MM.1S (cell line): ENCODE results near the gene THSD7B.

Experiments
- DNase-seq: peaks from one replicate; pipeline ENCODE4 v3.0.0-alpha.2; 2015
- H2AFZ ChIP-seq: fragments of 300-600 bp; sonication (generic); 2 replicates; pipeline ENCODE4 v1.6.0; 2016; ENCODE audit warnings: antibody characterized with exemption, low read length
- H3F3A ChIP-seq: fragments of 300-600 bp; sonication (generic); 2 replicates; pipeline ENCODE4 v1.6.1; 2016; ENCODE audit warnings: mild to moderate bottlenecking, antibody characterized with exemption, low read length, moderate library complexity, mixed read lengths; ENCODE audit not compliant: insufficient read depth
- H3K27ac ChIP-seq: fragments of 300-600 bp; sonication (generic); 2 replicates; pipeline ENCODE4 v1.5.1; 2016; ENCODE audit warnings: mild to moderate bottlenecking, low read length
- H3K27me3 ChIP-seq: fragments of 300-600 bp; sonication (generic); replicated peaks from 2 replicates; pipeline ENCODE4 v1.6.0; 2016; ENCODE audit warnings: low read length; ENCODE audit not compliant: insufficient read depth
- H3K36me3 ChIP-seq: fragments of 300-600 bp; sonication (generic); replicated peaks from 2 replicates; pipeline ENCODE4 v1.6.1; 2016; ENCODE audit warnings: mild to moderate bottlenecking, low read length, mixed read lengths; ENCODE audit not compliant: insufficient read depth
- H3K4me1 ChIP-seq: fragments of 300-600 bp; sonication (generic); 2 replicates; pipeline ENCODE4 v1.6.1; 2016; ENCODE audit warnings: low read length, mixed read lengths
- H3K4me2 ChIP-seq: fragments of 300-600 bp; sonication (generic); 2 replicates; pipeline ENCODE4 v1.6.0; 2016; ENCODE audit warnings: low read depth, low read length
- H3K4me3 ChIP-seq: fragments of 300-600 bp; sonication (generic); 2 replicates; pipeline ENCODE4 v1.5.1; 2016; ENCODE audit warnings: low read length, mixed read lengths
- H3K79me2 ChIP-seq: fragments of 300-600 bp; sonication (generic); 2 replicates; pipeline ENCODE4 v1.6.1; 2016; ENCODE audit warnings: mixed run types, low read length, mixed read lengths
- H3K9ac ChIP-seq: fragments of 300-600 bp; sonication (generic); 2 replicates; pipeline ENCODE4 v1.6.1; 2016; ENCODE audit warnings: low read length, mixed read lengths
- H3K9me2 ChIP-seq: fragments of 300-600 bp; sonication (generic); replicated peaks from 2 replicates; pipeline ENCODE4 v1.6.1; 2016; ENCODE audit warnings: mild to moderate bottlenecking, low read length, mixed read lengths; ENCODE audit not compliant: insufficient read depth
- H3K9me3 ChIP-seq: fragments of 300-600 bp; sonication (generic); replicated peaks from 2 replicates; pipeline ENCODE4 v1.6.1; 2016; ENCODE audit warnings: mild to moderate bottlenecking, low read length, mixed read lengths; ENCODE audit not compliant: insufficient read depth
- H4K20me1 ChIP-seq: fragments of 300-600 bp; sonication (generic); 2 replicates; pipeline ENCODE4 v1.6.1; 2016; ENCODE audit warnings: mild to moderate bottlenecking, low read length, moderate library complexity, mixed read lengths; ENCODE audit not compliant: insufficient read depth
- CTCF ChIP-seq: fragments of 300-600 bp; sonication (generic); IDR thresholded peaks from 2 replicates; pipeline ENCODE4 v1.5.1; 2016; ENCODE audit warnings: antibody characterized with exemption, low read length, mixed read lengths
- EZH2 ChIP-seq: fragments of 300-600 bp; sonication (generic); optimal IDR thresholded peaks from 2 replicates; pipeline ENCODE3; 2017; ENCODE audit warnings: low read depth, mild to moderate bottlenecking, antibody characterized with exemption, low read length, mixed read lengths
- EZH2phosphoT487 ChIP-seq: fragments of 300-600 bp; sonication (generic); IDR thresholded peaks from 2 replicates; pipeline ENCODE4 v1.6.1; 2018; ENCODE audit warnings: antibody characterized with exemption, low read length

The THSD7B gene

GRCh38 chr2:137183206-137183898 is 418.0 kb downstream of the THSD7B start:
- TF ChIP-seq CTCF: no peak
- no peak for TF ChIP-seq EZH2phosphoT487
- TF ChIP-seq EZH2: no peak
- H3K9me3 ChIP-seq: no peaks in the 10 kb centered on the region
- H3K9me2 ChIP-seq: no peaks in the 10 kb centered on the region
- no peaks in the 10 kb centered on the region for H3K36me3 ChIP-seq
- no peaks in the 10 kb centered on the region for H3F3A ChIP-seq
- H3K27ac ChIP-seq: no peak overlapping the region
- H3K27me3 ChIP-seq: no peaks in the 10 kb centered on the region
- H3K4me3 ChIP-seq: no peak overlapping the region
- H3K79me2 ChIP-seq: no peaks in the 10 kb centered on the region
- H3K4me2 ChIP-seq: no peak overlapping the region
- no peak overlapping the region for H2AFZ ChIP-seq
- H3K9ac ChIP-seq: no peak overlapping the region
- H4K20me1 ChIP-seq: no peaks in the 10 kb centered on the region
- H3K4me1 ChIP-seq: no peaks in the 10 kb centered on the region
- no peak for DNase-seq

- Histone ChIP-seq H3F3A (no peaks in the 10 kb centered on the region), H3K4me1 (no peaks in the 10 kb centered on the region), H3K27me3 (no peaks in the 10 kb centered on the region), H3K36me3 (no peaks in the 10 kb centered on the region), H3K27ac (no peak overlapping the region), H2AFZ (no peak overlapping the region), H3K4me2 (no peak overlapping the region), H3K9me3 (no peaks in the 10 kb centered on the region), H3K9ac (no peak overlapping the region), H3K79me2 (no peaks in the 10 kb centered on the region), H3K9me2 (no peaks in the 10 kb centered on the region), H4K20me1 (no peaks in the 10 kb centered on the region), H3K4me3 (no peak overlapping the region)
- no peak for DNase-seq
- TF ChIP-seq EZH2 (no peak), CTCF (no peak), EZH2phosphoT487 (no peak)
Observed at GRCh38 chr2:137185378-137186078, 420.2 kb downstream of the THSD7B start.

GRCh38 chr2:137187216-137187615 is 421.9 kb downstream of the THSD7B start:
- no peak overlapping the region for H3K4me3 ChIP-seq
- no peaks in the 10 kb centered on the region for H3K4me1 ChIP-seq
- no peaks in the 10 kb centered on the region for H3K27me3 ChIP-seq
- H3F3A ChIP-seq: no peaks in the 10 kb centered on the region
- H3K79me2 ChIP-seq: no peaks in the 10 kb centered on the region
- no peaks in the 10 kb centered on the region for H4K20me1 ChIP-seq
- no peak overlapping the region for H3K27ac ChIP-seq
- DNase-seq: peak; percentile 27
- no peaks in the 10 kb centered on the region for H3K36me3 ChIP-seq
- H3K9me2 ChIP-seq: no peaks in the 10 kb centered on the region
- no peak overlapping the region for H3K9ac ChIP-seq
- H3K4me2 ChIP-seq: no peak overlapping the region
- TF ChIP-seq CTCF: no peak
- TF ChIP-seq EZH2: no peak
- TF ChIP-seq EZH2phosphoT487: no peak
- no peaks in the 10 kb centered on the region for H3K9me3 ChIP-seq
- no peak overlapping the region for H2AFZ ChIP-seq
